WTC11 (cell line): ENCODE data around the gene CTDSPL. TPM values are rescaled to one million over a fixed set of nuclear protein-coding genes. Genes with fewer than 3 reads are reported as not detected.

Source experiments
- ATAC-seq: fragments of 200-7000 bp; cut with Tn5 transposase; 2 replicates; pipeline ENCODE4 v1.10.0; 2021; ENCODE audit warnings: mild to moderate bottlenecking, moderate library complexity
- CTCF ChIA-PET: fragments of 300-600 bp; sonication (Branson Sonifier 250); formaldehyde crosslinking; loops from one replicate; lab custom pipeline; 2021; ENCODE audit warnings: antibody characterized with exemption; lab: Charles Lee
- POLR2A ChIA-PET: fragments of 350-600 bp; sonication (Branson Sonifier 250); formaldehyde crosslinking; loops from one replicate; lab custom pipeline; 2021; ENCODE audit warnings: antibody characterized with exemption; lab: Charles Lee
- DNase-seq: peaks from one replicate; pipeline ENCODE4 v3.0.0; 2021; ENCODE audit warnings: low spot score
- H3K27ac Mint-ChIP-seq: 2 replicates; pipeline ENCODE4 v1.8.0; 2021; ENCODE audit warnings: mixed read lengths
- H3K27me3 Mint-ChIP-seq: 2 replicates; pipeline ENCODE4 v1.8.0; 2021; ENCODE audit warnings: low read depth, mild to moderate bottlenecking, moderate library complexity, mixed read lengths
- H3K36me3 Mint-ChIP-seq: 2 replicates; pipeline ENCODE4 v1.8.0; 2021; ENCODE audit warnings: mixed read lengths
- H3K4me1 Mint-ChIP-seq: 2 replicates; pipeline ENCODE4 v1.8.0; 2022; ENCODE audit warnings: mixed read lengths
- H3K4me3 Mint-ChIP-seq: 2 replicates; pipeline ENCODE4 v1.8.0; 2021; ENCODE audit warnings: mild to moderate bottlenecking, moderate library complexity, mixed read lengths
- H3K9me3 Mint-ChIP-seq: 2 replicates; pipeline ENCODE4 v1.8.0; 2021; ENCODE audit warnings: mixed read lengths
- ATF1 ChIP-seq: sonication (generic); formaldehyde crosslinking; IDR thresholded peaks from 2 replicates; pipeline ENCODE4 v1.8.1; 2023; ENCODE audit warnings: mild to moderate bottlenecking, moderate library complexity, missing genetic modification reagents
- GRHL2 ChIP-seq: fragments of 250-450 bp; sonication (Bioruptor Pico); IDR thresholded peaks from 2 replicates; pipeline ENCODE4 v1.8.0; 2022; ENCODE audit warnings: mild to moderate bottlenecking, moderate library complexity; ENCODE audit not compliant: insufficient replicate concordance, severe bottlenecking
- GTF2I ChIP-seq: fragments of 250-450 bp; sonication (Bioruptor Pico); conservative IDR thresholded peaks from 2 replicates; pipeline ENCODE4 v1.4.0; 2021; ENCODE audit warnings: mild to moderate bottlenecking
- NR3C1 ChIP-seq: sonication (generic); formaldehyde crosslinking; conservative IDR thresholded peaks from 2 replicates; pipeline ENCODE4 v1.8.1; 2023; ENCODE audit warnings: low read depth, mild to moderate bottlenecking, missing genetic modification reagents
- RELA ChIP-seq: sonication (generic); formaldehyde crosslinking; IDR thresholded peaks from 2 replicates; pipeline ENCODE4 v1.8.1; 2022; ENCODE audit warnings: missing genetic modification reagents, mild to moderate bottlenecking, borderline replicate concordance
- ZNF263 ChIP-seq: sonication (generic); formaldehyde crosslinking; IDR thresholded peaks from 2 replicates; pipeline ENCODE4 v1.8.1; 2022; ENCODE audit warnings: low read depth, mild to moderate bottlenecking, moderate library complexity, missing genetic modification reagents
- ZNF416 ChIP-seq: fragments of 250-450 bp; sonication (Bioruptor Pico); IDR thresholded peaks from 2 replicates; pipeline ENCODE4 v1.9.0; 2021; ENCODE audit warnings: mild to moderate bottlenecking, inconsistent platforms
- total RNA-seq: library from RNA; stranded (reverse); gene quantifications from 3 replicates; pipeline ENCODE4 v1.2.3, GENCODE V29; 2021
- TF ChIP-seq, protein P1 (sequence below): sonication (generic); formaldehyde crosslinking; IDR thresholded peaks from 2 replicates; pipeline ENCODE4 v1.8.0; 2023; ENCODE audit warnings: missing genetic modification reagents, mild to moderate bottlenecking, borderline replicate concordance
- TF ChIP-seq, protein P2 (sequence below): fragments of 250-450 bp; sonication (Bioruptor Pico); IDR thresholded peaks from 2 replicates; pipeline ENCODE4 v1.8.0; 2021; ENCODE audit warnings: mild to moderate bottlenecking
- TF ChIP-seq, protein P3 (sequence below): sonication (generic); formaldehyde crosslinking; IDR thresholded peaks from 2 replicates; pipeline ENCODE4 v1.8.1; 2023; ENCODE audit warnings: mild to moderate bottlenecking, missing genetic modification reagents, borderline replicate concordance
- TF ChIP-seq, protein P4 (sequence below): fragments of 250-450 bp; sonication (Bioruptor Pico); IDR thresholded peaks from 2 replicates; pipeline ENCODE4 v1.9.0; 2021; ENCODE audit warnings: mild to moderate bottlenecking
- TF ChIP-seq, protein P5 (sequence below): sonication (generic); formaldehyde crosslinking; IDR thresholded peaks from 2 replicates; pipeline ENCODE4 v1.8.0; 2022; ENCODE audit warnings: missing genetic modification reagents
- TF ChIP-seq, protein P6 (sequence below): sonication (generic); formaldehyde crosslinking; IDR thresholded peaks from 2 replicates; pipeline ENCODE4 v1.8.0; 2022; ENCODE audit warnings: mild to moderate bottlenecking, missing genetic modification reagents
- TF ChIP-seq, protein P7 (sequence below): fragments of 250-450 bp; sonication (Bioruptor Pico); IDR thresholded peaks from 2 replicates; pipeline ENCODE4 v1.9.0; 2021; ENCODE audit warnings: mild to moderate bottlenecking

The CTDSPL gene
- total RNA-seq, 1 experiment from 2014 or later: 41.2 TPM

DNA sequence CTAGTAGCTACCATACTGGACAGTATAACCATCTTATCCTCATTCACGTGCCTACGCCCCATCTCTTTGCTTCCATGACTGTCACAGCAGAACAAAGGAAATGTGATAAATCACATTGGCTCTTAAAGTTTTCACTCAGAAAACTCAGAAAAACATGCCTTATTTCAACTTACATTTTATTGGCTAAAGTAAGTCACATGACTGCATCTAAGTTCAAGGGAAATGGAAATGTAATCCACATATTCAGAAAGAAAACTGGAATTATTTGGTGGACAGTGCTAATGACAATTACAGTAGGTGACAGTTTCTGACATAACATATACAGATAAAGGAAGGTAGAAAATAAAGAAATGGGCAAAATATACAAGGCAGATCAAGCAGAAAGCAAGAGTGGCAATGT, 91.5 kb downstream of the CTDSPL start:
- ChIA-PET POLR2A (no interaction called here), CTCF (no interaction called here)
- Mint-ChIP-seq H3K4me3 (no peak overlapping the region), H3K27ac (no peak overlapping the region; the same call in 1 of the 2 replicates), H3K4me1 (peaks cover 19% of the 10 kb centered on the region), H3K9me3 (peaks cover 8% of the 10 kb centered on the region; the same call in 1 of the 2 replicates), H3K36me3 (peaks cover 22% of the 10 kb centered on the region), H3K27me3 (no peaks in the 10 kb centered on the region)
- DNase-seq (no peak), ATAC-seq (no peak)
- TF ChIP-seq GTF2I (CRISPR knock-in tag): no peak
- TF ChIP-seq, protein P1, sequence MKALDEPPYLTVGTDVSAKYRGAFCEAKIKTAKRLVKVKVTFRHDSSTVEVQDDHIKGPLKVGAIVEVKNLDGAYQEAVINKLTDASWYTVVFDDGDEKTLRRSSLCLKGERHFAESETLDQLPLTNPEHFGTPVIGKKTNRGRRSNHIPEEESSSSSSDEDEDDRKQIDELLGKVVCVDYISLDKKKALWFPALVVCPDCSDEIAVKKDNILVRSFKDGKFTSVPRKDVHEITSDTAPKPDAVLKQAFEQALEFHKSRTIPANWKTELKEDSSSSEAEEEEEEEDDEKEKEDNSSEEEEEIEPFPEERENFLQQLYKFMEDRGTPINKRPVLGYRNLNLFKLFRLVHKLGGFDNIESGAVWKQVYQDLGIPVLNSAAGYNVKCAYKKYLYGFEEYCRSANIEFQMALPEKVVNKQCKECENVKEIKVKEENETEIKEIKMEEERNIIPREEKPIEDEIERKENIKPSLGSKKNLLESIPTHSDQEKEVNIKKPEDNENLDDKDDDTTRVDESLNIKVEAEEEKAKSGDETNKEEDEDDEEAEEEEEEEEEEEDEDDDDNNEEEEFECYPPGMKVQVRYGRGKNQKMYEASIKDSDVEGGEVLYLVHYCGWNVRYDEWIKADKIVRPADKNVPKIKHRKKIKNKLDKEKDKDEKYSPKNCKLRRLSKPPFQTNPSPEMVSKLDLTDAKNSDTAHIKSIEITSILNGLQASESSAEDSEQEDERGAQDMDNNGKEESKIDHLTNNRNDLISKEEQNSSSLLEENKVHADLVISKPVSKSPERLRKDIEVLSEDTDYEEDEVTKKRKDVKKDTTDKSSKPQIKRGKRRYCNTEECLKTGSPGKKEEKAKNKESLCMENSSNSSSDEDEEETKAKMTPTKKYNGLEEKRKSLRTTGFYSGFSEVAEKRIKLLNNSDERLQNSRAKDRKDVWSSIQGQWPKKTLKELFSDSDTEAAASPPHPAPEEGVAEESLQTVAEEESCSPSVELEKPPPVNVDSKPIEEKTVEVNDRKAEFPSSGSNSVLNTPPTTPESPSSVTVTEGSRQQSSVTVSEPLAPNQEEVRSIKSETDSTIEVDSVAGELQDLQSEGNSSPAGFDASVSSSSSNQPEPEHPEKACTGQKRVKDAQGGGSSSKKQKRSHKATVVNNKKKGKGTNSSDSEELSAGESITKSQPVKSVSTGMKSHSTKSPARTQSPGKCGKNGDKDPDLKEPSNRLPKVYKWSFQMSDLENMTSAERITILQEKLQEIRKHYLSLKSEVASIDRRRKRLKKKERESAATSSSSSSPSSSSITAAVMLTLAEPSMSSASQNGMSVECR (CRISPR knock-in tag): no peak
- no peak for TF ChIP-seq ZNF416 (CRISPR knock-in tag)
- no peak for TF ChIP-seq GRHL2 (CRISPR knock-in tag)
- TF ChIP-seq, protein P2, sequence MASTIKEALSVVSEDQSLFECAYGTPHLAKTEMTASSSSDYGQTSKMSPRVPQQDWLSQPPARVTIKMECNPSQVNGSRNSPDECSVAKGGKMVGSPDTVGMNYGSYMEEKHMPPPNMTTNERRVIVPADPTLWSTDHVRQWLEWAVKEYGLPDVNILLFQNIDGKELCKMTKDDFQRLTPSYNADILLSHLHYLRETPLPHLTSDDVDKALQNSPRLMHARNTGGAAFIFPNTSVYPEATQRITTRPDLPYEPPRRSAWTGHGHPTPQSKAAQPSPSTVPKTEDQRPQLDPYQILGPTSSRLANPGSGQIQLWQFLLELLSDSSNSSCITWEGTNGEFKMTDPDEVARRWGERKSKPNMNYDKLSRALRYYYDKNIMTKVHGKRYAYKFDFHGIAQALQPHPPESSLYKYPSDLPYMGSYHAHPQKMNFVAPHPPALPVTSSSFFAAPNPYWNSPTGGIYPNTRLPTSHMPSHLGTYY: no peak
- TF ChIP-seq, protein P3, sequence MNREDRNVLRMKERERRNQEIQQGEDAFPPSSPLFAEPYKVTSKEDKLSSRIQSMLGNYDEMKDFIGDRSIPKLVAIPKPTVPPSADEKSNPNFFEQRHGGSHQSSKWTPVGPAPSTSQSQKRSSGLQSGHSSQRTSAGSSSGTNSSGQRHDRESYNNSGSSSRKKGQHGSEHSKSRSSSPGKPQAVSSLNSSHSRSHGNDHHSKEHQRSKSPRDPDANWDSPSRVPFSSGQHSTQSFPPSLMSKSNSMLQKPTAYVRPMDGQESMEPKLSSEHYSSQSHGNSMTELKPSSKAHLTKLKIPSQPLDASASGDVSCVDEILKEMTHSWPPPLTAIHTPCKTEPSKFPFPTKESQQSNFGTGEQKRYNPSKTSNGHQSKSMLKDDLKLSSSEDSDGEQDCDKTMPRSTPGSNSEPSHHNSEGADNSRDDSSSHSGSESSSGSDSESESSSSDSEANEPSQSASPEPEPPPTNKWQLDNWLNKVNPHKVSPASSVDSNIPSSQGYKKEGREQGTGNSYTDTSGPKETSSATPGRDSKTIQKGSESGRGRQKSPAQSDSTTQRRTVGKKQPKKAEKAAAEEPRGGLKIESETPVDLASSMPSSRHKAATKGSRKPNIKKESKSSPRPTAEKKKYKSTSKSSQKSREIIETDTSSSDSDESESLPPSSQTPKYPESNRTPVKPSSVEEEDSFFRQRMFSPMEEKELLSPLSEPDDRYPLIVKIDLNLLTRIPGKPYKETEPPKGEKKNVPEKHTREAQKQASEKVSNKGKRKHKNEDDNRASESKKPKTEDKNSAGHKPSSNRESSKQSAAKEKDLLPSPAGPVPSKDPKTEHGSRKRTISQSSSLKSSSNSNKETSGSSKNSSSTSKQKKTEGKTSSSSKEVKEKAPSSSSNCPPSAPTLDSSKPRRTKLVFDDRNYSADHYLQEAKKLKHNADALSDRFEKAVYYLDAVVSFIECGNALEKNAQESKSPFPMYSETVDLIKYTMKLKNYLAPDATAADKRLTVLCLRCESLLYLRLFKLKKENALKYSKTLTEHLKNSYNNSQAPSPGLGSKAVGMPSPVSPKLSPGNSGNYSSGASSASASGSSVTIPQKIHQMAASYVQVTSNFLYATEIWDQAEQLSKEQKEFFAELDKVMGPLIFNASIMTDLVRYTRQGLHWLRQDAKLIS (CRISPR knock-in tag): no peak
- TF ChIP-seq, protein P4, sequence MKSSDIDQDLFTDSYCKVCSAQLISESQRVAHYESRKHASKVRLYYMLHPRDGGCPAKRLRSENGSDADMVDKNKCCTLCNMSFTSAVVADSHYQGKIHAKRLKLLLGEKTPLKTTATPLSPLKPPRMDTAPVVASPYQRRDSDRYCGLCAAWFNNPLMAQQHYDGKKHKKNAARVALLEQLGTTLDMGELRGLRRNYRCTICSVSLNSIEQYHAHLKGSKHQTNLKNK (CRISPR knock-in tag): no peak
- TF ChIP-seq, protein P5, sequence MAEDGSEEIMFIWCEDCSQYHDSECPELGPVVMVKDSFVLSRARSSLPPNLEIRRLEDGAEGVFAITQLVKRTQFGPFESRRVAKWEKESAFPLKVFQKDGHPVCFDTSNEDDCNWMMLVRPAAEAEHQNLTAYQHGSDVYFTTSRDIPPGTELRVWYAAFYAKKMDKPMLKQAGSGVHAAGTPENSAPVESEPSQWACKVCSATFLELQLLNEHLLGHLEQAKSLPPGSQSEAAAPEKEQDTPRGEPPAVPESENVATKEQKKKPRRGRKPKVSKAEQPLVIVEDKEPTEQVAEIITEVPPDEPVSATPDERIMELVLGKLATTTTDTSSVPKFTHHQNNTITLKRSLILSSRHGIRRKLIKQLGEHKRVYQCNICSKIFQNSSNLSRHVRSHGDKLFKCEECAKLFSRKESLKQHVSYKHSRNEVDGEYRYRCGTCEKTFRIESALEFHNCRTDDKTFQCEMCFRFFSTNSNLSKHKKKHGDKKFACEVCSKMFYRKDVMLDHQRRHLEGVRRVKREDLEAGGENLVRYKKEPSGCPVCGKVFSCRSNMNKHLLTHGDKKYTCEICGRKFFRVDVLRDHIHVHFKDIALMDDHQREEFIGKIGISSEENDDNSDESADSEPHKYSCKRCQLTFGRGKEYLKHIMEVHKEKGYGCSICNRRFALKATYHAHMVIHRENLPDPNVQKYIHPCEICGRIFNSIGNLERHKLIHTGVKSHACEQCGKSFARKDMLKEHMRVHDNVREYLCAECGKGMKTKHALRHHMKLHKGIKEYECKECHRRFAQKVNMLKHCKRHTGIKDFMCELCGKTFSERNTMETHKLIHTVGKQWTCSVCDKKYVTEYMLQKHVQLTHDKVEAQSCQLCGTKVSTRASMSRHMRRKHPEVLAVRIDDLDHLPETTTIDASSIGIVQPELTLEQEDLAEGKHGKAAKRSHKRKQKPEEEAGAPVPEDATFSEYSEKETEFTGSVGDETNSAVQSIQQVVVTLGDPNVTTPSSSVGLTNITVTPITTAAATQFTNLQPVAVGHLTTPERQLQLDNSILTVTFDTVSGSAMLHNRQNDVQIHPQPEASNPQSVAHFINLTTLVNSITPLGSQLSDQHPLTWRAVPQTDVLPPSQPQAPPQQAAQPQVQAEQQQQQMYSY (CRISPR knock-in tag): no peak
- no peak for TF ChIP-seq RELA (CRISPR knock-in tag)
- TF ChIP-seq ZNF263 (CRISPR knock-in tag): no peak
- TF ChIP-seq, protein P6, sequence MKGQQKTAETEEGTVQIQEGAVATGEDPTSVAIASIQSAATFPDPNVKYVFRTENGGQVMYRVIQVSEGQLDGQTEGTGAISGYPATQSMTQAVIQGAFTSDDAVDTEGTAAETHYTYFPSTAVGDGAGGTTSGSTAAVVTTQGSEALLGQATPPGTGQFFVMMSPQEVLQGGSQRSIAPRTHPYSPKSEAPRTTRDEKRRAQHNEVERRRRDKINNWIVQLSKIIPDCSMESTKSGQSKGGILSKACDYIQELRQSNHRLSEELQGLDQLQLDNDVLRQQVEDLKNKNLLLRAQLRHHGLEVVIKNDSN: no peak
- no peak for TF ChIP-seq NR3C1
- TF ChIP-seq ATF1: no peak
- TF ChIP-seq, protein P7, sequence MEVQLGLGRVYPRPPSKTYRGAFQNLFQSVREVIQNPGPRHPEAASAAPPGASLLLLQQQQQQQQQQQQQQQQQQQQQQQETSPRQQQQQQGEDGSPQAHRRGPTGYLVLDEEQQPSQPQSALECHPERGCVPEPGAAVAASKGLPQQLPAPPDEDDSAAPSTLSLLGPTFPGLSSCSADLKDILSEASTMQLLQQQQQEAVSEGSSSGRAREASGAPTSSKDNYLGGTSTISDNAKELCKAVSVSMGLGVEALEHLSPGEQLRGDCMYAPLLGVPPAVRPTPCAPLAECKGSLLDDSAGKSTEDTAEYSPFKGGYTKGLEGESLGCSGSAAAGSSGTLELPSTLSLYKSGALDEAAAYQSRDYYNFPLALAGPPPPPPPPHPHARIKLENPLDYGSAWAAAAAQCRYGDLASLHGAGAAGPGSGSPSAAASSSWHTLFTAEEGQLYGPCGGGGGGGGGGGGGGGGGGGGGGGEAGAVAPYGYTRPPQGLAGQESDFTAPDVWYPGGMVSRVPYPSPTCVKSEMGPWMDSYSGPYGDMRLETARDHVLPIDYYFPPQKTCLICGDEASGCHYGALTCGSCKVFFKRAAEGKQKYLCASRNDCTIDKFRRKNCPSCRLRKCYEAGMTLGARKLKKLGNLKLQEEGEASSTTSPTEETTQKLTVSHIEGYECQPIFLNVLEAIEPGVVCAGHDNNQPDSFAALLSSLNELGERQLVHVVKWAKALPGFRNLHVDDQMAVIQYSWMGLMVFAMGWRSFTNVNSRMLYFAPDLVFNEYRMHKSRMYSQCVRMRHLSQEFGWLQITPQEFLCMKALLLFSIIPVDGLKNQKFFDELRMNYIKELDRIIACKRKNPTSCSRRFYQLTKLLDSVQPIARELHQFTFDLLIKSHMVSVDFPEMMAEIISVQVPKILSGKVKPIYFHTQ (CRISPR knock-in tag): no peak
